ENCODE data around the gene CDC42SE2.
"Not testable (repeated sequence)": the region's sequence is repeated elsewhere in the genome, so short reads cannot be mapped to it uniquely, and the experiment has no call there.

CDC42SE2 gene

DNA sequence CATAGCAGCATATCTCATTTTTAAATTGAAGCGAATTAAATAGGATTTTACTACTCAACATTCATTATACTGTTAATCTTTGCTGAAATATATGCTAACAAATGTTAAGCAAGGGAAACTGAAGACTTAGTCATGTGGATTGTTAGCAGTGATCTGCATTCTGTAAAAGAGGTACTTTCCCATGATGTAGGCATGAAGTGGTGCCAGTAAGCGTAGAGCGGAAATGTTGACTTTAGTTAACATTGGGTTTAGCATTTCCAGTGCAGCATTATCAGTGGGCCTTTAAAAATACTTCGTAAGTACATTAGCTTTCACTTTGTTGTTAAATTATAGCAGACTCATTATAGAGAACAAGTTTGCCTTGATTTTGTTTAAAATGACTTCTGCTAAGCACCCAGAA is 130.3 kb downstream of the CDC42SE2 start:
- Histone ChIP-seq H4K20me1 (ENCODE audit: insufficient read depth, low read length, poor library complexity, severe bottlenecking) (no peaks in the 10 kb centered on the region), H3K9me3 (ENCODE audit: insufficient read depth, low read depth, low read length) (no peaks in the 10 kb centered on the region), H3F3A (ENCODE audit: low read depth) (no peaks in the 10 kb centered on the region), H3K79me2 (ENCODE audit: insufficient read depth, low read length) (no peaks in the 10 kb centered on the region), H3K9ac (ENCODE audit: low read depth, low read length, poor library complexity, severe bottlenecking) (no peak overlapping the region), H3K27me3 (ENCODE audit: insufficient read depth, low read length, poor library complexity, severe bottlenecking) (no peaks in the 10 kb centered on the region), H2AFZ (ENCODE audit: low read length) (no peak overlapping the region), H3K36me3 (ENCODE audit: insufficient read depth, low read length) (peaks cover 51% of the 10 kb centered on the region; the same call in 1 of the 2 replicates), H3K4me3 (ENCODE audit: low read length, poor library complexity, severe bottlenecking) (no peak overlapping the region), H3K9me2 (replicated peaks; ENCODE audit: low read depth, low read length) (no peaks in the 10 kb centered on the region), H3K4me2 (ENCODE audit: low read depth, low read length, poor library complexity, severe bottlenecking) (no peak overlapping the region), H3K4me1 (ENCODE audit: insufficient read depth, low read length, poor library complexity, severe bottlenecking) (no peaks in the 10 kb centered on the region)
- TF ChIP-seq, protein P1, sequence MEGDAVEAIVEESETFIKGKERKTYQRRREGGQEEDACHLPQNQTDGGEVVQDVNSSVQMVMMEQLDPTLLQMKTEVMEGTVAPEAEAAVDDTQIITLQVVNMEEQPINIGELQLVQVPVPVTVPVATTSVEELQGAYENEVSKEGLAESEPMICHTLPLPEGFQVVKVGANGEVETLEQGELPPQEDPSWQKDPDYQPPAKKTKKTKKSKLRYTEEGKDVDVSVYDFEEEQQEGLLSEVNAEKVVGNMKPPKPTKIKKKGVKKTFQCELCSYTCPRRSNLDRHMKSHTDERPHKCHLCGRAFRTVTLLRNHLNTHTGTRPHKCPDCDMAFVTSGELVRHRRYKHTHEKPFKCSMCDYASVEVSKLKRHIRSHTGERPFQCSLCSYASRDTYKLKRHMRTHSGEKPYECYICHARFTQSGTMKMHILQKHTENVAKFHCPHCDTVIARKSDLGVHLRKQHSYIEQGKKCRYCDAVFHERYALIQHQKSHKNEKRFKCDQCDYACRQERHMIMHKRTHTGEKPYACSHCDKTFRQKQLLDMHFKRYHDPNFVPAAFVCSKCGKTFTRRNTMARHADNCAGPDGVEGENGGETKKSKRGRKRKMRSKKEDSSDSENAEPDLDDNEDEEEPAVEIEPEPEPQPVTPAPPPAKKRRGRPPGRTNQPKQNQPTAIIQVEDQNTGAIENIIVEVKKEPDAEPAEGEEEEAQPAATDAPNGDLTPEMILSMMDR (conservative IDR thresholded peaks at IDR 0.05; ENCODE audit: low read length): no peak
- no peak for TF ChIP-seq EZH2phosphoT487 (IDR thresholded peaks at IDR 0.05; ENCODE audit: borderline replicate concordance)

DNA sequence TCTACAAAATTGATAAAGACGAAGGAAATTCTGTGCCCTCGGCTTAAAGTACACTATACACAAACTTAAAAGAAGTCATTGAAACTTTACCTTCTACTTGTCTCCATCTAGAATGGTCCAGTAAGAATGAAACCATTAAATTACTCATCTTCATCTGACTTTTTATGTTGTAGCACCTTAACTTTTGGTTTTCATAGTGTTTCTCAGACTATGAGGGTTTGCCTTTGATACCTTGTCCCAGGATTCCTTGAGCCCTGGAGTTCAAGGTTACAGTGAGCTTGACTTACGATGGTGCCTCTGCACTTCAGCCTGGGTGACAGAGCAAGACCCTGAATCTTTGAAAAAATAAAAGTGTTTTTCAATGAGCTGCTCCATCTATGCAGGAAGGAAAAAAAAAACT is 132.2 kb downstream of the CDC42SE2 start:
- Histone ChIP-seq H3K9ac (ENCODE audit: low read depth, low read length, poor library complexity, severe bottlenecking) (no peak overlapping the region), H3K79me2 (ENCODE audit: insufficient read depth, low read length) (no peaks in the 10 kb centered on the region), H3F3A (ENCODE audit: low read depth) (no peaks in the 10 kb centered on the region), H3K27me3 (ENCODE audit: insufficient read depth, low read length, poor library complexity, severe bottlenecking) (no peaks in the 10 kb centered on the region), H3K9me2 (replicated peaks; ENCODE audit: low read depth, low read length) (no peaks in the 10 kb centered on the region), H3K36me3 (ENCODE audit: insufficient read depth, low read length) (peaks cover 47% of the 10 kb centered on the region; the same call in 1 of the 2 replicates), H3K4me1 (ENCODE audit: insufficient read depth, low read length, poor library complexity, severe bottlenecking) (no peaks in the 10 kb centered on the region), H2AFZ (ENCODE audit: low read length) (no peak overlapping the region), H3K9me3 (ENCODE audit: insufficient read depth, low read depth, low read length) (no peaks in the 10 kb centered on the region), H4K20me1 (ENCODE audit: insufficient read depth, low read length, poor library complexity, severe bottlenecking) (no peaks in the 10 kb centered on the region), H3K4me2 (ENCODE audit: low read depth, low read length, poor library complexity, severe bottlenecking) (no peak overlapping the region), H3K4me3 (ENCODE audit: low read length, poor library complexity, severe bottlenecking) (no peak overlapping the region)
- no peak for TF ChIP-seq EZH2phosphoT487 (IDR thresholded peaks at IDR 0.05; ENCODE audit: borderline replicate concordance)

DNA sequence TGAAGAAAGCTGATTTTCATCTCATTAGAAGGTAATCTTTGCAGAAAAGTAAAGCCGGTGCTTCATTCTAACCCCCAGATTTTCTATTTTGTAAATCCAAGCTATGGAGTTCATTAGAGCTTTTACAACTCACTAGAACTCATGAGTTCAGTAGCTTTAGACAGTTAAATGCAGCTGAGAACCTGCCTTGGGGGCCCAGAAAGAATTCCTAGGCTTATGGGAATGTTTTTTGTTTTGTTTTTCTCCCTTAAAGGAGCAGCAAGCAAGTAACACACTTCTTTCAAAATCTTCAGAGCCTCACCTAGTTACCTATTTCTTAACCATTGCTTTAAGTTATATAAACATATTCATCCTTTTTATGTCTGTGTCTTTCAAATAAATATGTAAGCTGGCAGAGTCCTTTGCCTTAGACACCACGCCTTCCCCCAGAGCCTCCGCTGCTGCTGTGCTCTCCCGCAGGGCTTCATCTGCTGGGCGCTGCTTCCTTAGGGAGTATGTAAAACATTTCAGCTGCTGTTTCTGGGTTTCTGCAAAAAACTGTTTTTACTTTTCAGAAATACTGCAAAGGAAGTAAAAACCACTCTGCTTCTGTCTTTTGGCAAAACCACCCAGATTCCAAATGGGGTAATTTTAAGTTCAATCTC is 132.9 kb downstream of the CDC42SE2 start:
- Histone ChIP-seq H4K20me1 (ENCODE audit: insufficient read depth, low read length, poor library complexity, severe bottlenecking) (no peaks in the 10 kb centered on the region), H3K27me3 (ENCODE audit: insufficient read depth, low read length, poor library complexity, severe bottlenecking) (no peaks in the 10 kb centered on the region), H3K79me2 (ENCODE audit: insufficient read depth, low read length) (no peaks in the 10 kb centered on the region), H3K9me3 (ENCODE audit: insufficient read depth, low read depth, low read length) (no peaks in the 10 kb centered on the region), H3K9ac (ENCODE audit: low read depth, low read length, poor library complexity, severe bottlenecking) (no peak overlapping the region), H3K9me2 (replicated peaks; ENCODE audit: low read depth, low read length) (no peaks in the 10 kb centered on the region), H2AFZ (ENCODE audit: low read length) (no peak overlapping the region), H3K4me3 (ENCODE audit: low read length, poor library complexity, severe bottlenecking) (no peak overlapping the region), H3K4me2 (ENCODE audit: low read depth, low read length, poor library complexity, severe bottlenecking) (no peak overlapping the region), H3K36me3 (ENCODE audit: insufficient read depth, low read length) (peaks cover 46% of the 10 kb centered on the region; the same call in 1 of the 2 replicates), H3F3A (ENCODE audit: low read depth) (no peaks in the 10 kb centered on the region), H3K4me1 (ENCODE audit: insufficient read depth, low read length, poor library complexity, severe bottlenecking) (no peaks in the 10 kb centered on the region)
- no peak for TF ChIP-seq EZH2phosphoT487 (IDR thresholded peaks at IDR 0.05; ENCODE audit: borderline replicate concordance)
- TF ChIP-seq, protein P1 (conservative IDR thresholded peaks at IDR 0.05; ENCODE audit: low read length): no peak

DNA sequence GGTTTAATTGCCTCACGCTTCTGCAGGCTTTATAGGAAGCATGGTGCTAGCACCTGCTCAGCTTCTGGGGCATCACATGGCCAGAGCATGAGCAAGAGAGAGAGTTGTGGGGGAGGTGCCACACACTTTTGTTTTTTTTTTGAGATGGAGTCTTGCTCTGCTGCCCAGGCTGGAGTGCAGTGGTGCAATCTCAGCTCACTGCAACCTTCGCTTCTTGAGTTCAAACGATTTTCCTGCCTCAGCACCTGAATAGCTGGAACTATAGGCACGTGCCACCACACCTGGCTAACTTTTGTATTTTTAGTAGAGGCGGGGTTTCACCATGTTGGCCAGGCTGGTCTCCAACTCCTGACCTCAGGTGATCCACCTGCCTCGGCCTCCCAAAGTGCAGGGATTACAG is 135.2 kb downstream of the CDC42SE2 start:
- H3K9me3 ChIP-seq (ENCODE audit: insufficient read depth, low read depth, low read length): not testable (repeated sequence)
- H3K36me3 ChIP-seq (ENCODE audit: insufficient read depth, low read length): peaks cover 23% of the 10 kb centered on the region; the same call in 1 of the 2 replicates

More for the DNA sequence above, 135.2 kb downstream of the CDC42SE2 start:
- H2AFZ ChIP-seq (ENCODE audit: low read length); H3K4me1 ChIP-seq (ENCODE audit: insufficient read depth, low read length, poor library complexity, severe bottlenecking); H3F3A ChIP-seq (ENCODE audit: low read depth); H3K79me2 ChIP-seq (ENCODE audit: insufficient read depth, low read length); H3K4me3 ChIP-seq (ENCODE audit: low read length, poor library complexity, severe bottlenecking); H3K27me3 ChIP-seq (ENCODE audit: insufficient read depth, low read length, poor library complexity, severe bottlenecking); H3K4me2 ChIP-seq (ENCODE audit: low read depth, low read length, poor library complexity, severe bottlenecking); H3K9me2 ChIP-seq (replicated peaks; ENCODE audit: low read depth, low read length); H4K20me1 ChIP-seq (ENCODE audit: insufficient read depth, low read length, poor library complexity, severe bottlenecking); H3K9ac ChIP-seq (ENCODE audit: low read depth, low read length, poor library complexity, severe bottlenecking): not testable (repeated sequence)

Measured in Loucy (cell line).